ENCODE results near the gene DYNC1H1.
"Not testable (repeated sequence)": the region's sequence is repeated elsewhere in the genome, so short reads cannot be mapped to it uniquely, and the experiment has no call there.

The DYNC1H1 gene

GRCh38 chr14:102078831-102079699 is 114.7 kb downstream of the DYNC1H1 start:
- no peak for TF ChIP-seq CTCF (IDR thresholded peaks at IDR 0.05; ENCODE audit: poor library complexity, severe bottlenecking)
- peaks cover 9% of the 10 kb centered on the region for H3K4me1 ChIP-seq (ENCODE audit: insufficient read depth, poor library complexity, severe bottlenecking)
- DNase-seq (ENCODE audit: low spot score): no peak
- H3K4me3 ChIP-seq (ENCODE audit: severe bottlenecking): no peak overlapping the region
- H3K36me3 ChIP-seq (ENCODE audit: low read depth): peaks cover 52% of the 10 kb centered on the region
- peak overlapping the region; percentile 8 for H3K27ac ChIP-seq (ENCODE audit: poor library complexity, severe bottlenecking)
- no peaks in the 10 kb centered on the region for H3K27me3 ChIP-seq (ENCODE audit: insufficient read depth, poor library complexity, severe bottlenecking)
- ATAC-seq (ENCODE audit: low read depth): peak; percentile 13; the same call in 2 of the 3 replicates
- H3K9me3 ChIP-seq (ENCODE audit: severe bottlenecking): no peaks in the 10 kb centered on the region

- Histone ChIP-seq H3K9me3 (ENCODE audit: severe bottlenecking) (no peaks in the 10 kb centered on the region), H3K27ac (ENCODE audit: poor library complexity, severe bottlenecking) (peak overlapping the region; percentile 8), H3K27me3 (ENCODE audit: insufficient read depth, poor library complexity, severe bottlenecking) (no peaks in the 10 kb centered on the region), H3K4me3 (ENCODE audit: severe bottlenecking) (no peak overlapping the region), H3K36me3 (ENCODE audit: low read depth) (peaks cover 58% of the 10 kb centered on the region), H3K4me1 (ENCODE audit: insufficient read depth, poor library complexity, severe bottlenecking) (peaks cover 15% of the 10 kb centered on the region)
- no peak for TF ChIP-seq CTCF (IDR thresholded peaks at IDR 0.05; ENCODE audit: poor library complexity, severe bottlenecking)
- peak; percentile 13; the same call in 2 of the 3 replicates for ATAC-seq (ENCODE audit: low read depth)
- no peak for DNase-seq (ENCODE audit: low spot score)
Observed at GRCh38 chr14:102079700-102079979, 115.3 kb downstream of the DYNC1H1 start.

- no peak for TF ChIP-seq CTCF (IDR thresholded peaks at IDR 0.05; ENCODE audit: poor library complexity, severe bottlenecking)
- H3K27ac ChIP-seq (ENCODE audit: poor library complexity, severe bottlenecking): no peak overlapping the region
- no peak overlapping the region for H3K4me3 ChIP-seq (ENCODE audit: severe bottlenecking)
- peaks cover 66% of the 10 kb centered on the region for H3K36me3 ChIP-seq (ENCODE audit: low read depth)
- ATAC-seq (ENCODE audit: low read depth) (no peak), DNase-seq (ENCODE audit: low spot score) (no peak)
- H3K27me3 ChIP-seq (ENCODE audit: insufficient read depth, poor library complexity, severe bottlenecking): no peaks in the 10 kb centered on the region
- no peaks in the 10 kb centered on the region for H3K9me3 ChIP-seq (ENCODE audit: severe bottlenecking)
- peaks cover 22% of the 10 kb centered on the region for H3K4me1 ChIP-seq (ENCODE audit: insufficient read depth, poor library complexity, severe bottlenecking)
Observed at GRCh38 chr14:102080183-102081080, 116.1 kb downstream of the DYNC1H1 start.

GRCh38 chr14:102081231-102082080 is 117.1 kb downstream of the DYNC1H1 start:
- no peak for TF ChIP-seq CTCF (IDR thresholded peaks at IDR 0.05; ENCODE audit: poor library complexity, severe bottlenecking)
- peaks cover 75% of the 10 kb centered on the region for H3K36me3 ChIP-seq (ENCODE audit: low read depth)

GRCh38 chr14:102084522-102084921 is 120.1 kb downstream of the DYNC1H1 start:
- not testable (repeated sequence) for H3K4me3 ChIP-seq (ENCODE audit: severe bottlenecking)
- H3K36me3 ChIP-seq (ENCODE audit: low read depth): peaks cover 68% of the 10 kb centered on the region

More at GRCh38 chr14:102081231-102082080, 117.1 kb downstream of the DYNC1H1 start:
- no peaks in the 10 kb centered on the region for H3K27me3 ChIP-seq (ENCODE audit: insufficient read depth, poor library complexity, severe bottlenecking)
- DNase-seq (ENCODE audit: low spot score) (no peak), ATAC-seq (ENCODE audit: low read depth) (no peak)
- H3K27ac ChIP-seq (ENCODE audit: poor library complexity, severe bottlenecking): no peak overlapping the region
- no peaks in the 10 kb centered on the region for H3K9me3 ChIP-seq (ENCODE audit: severe bottlenecking)
- no peak overlapping the region for H3K4me3 ChIP-seq (ENCODE audit: severe bottlenecking)
- H3K4me1 ChIP-seq (ENCODE audit: insufficient read depth, poor library complexity, severe bottlenecking): peaks cover 22% of the 10 kb centered on the region

More at GRCh38 chr14:102084522-102084921, 120.1 kb downstream of the DYNC1H1 start:
- not testable (repeated sequence) for H3K27me3 ChIP-seq (ENCODE audit: insufficient read depth, poor library complexity, severe bottlenecking); DNase-seq (ENCODE audit: low spot score); H3K9me3 ChIP-seq (ENCODE audit: severe bottlenecking); ATAC-seq (ENCODE audit: low read depth)
- Histone ChIP-seq H3K4me1 (ENCODE audit: insufficient read depth, poor library complexity, severe bottlenecking) (peaks cover 27% of the 10 kb centered on the region), H3K27ac (ENCODE audit: poor library complexity, severe bottlenecking) (peak overlapping the region; percentile 82)

Measured in RWPE2 (cell line).